ENCODE data around the gene KL.
A peak's percentile ranks its signal among the peaks of the same experiment; 100 is the strongest.

KL gene

GRCh38 chr13:32987462-32987861 is 28.8 kb upstream of the KL start:
- Histone ChIP-seq H3K27me3 (ENCODE audit: insufficient read depth, low read length) (no peaks in the 10 kb centered on the region), H3K4me1 (ENCODE audit: insufficient read depth, low read length) (no peaks in the 10 kb centered on the region), H3K4me3 (ENCODE audit: low read length) (no peak overlapping the region), H3K36me3 (ENCODE audit: insufficient read depth, low read length) (no peaks in the 10 kb centered on the region), H2AFZ (ENCODE audit: low read depth, low read length) (no peak overlapping the region), H3K9me3 (ENCODE audit: low read length) (peaks cover 2% of the 10 kb centered on the region)

GRCh38 chr13:32988608-32989289 is 27.5 kb upstream of the KL start:
- Histone ChIP-seq H3K27me3 (ENCODE audit: insufficient read depth, low read length) (no peaks in the 10 kb centered on the region), H3K4me3 (ENCODE audit: low read length) (no peak overlapping the region), H2AFZ (ENCODE audit: low read depth, low read length) (no peak overlapping the region), H3K9me3 (ENCODE audit: low read length) (peaks cover 2% of the 10 kb centered on the region), H3K36me3 (ENCODE audit: insufficient read depth, low read length) (no peaks in the 10 kb centered on the region), H3K4me1 (ENCODE audit: insufficient read depth, low read length) (no peaks in the 10 kb centered on the region)

GRCh38 chr13:32989290-32989667 is 26.9 kb upstream of the KL start:
- H2AFZ ChIP-seq (ENCODE audit: low read depth, low read length) = no peak overlapping the region
- no peaks in the 10 kb centered on the region for H3K27me3 ChIP-seq (ENCODE audit: insufficient read depth, low read length)
- H3K4me1 ChIP-seq (ENCODE audit: insufficient read depth, low read length) = no peaks in the 10 kb centered on the region
- H3K9me3 ChIP-seq (ENCODE audit: low read length) = peaks cover 2% of the 10 kb centered on the region
- H3K36me3 ChIP-seq (ENCODE audit: insufficient read depth, low read length) = no peaks in the 10 kb centered on the region
- no peak overlapping the region for H3K4me3 ChIP-seq (ENCODE audit: low read length)

GRCh38 chr13:32989942-32990341 is 26.3 kb upstream of the KL start:
- peaks cover 2% of the 10 kb centered on the region for H3K9me3 ChIP-seq (ENCODE audit: low read length)
- no peaks in the 10 kb centered on the region for H3K27me3 ChIP-seq (ENCODE audit: insufficient read depth, low read length)
- H3K4me1 ChIP-seq (ENCODE audit: insufficient read depth, low read length) = no peaks in the 10 kb centered on the region
- H3K36me3 ChIP-seq (ENCODE audit: insufficient read depth, low read length) = no peaks in the 10 kb centered on the region
- no peak overlapping the region for H2AFZ ChIP-seq (ENCODE audit: low read depth, low read length)
- H3K4me3 ChIP-seq (ENCODE audit: low read length) = no peak overlapping the region

GRCh38 chr13:32993145-32993544 is 23.1 kb upstream of the KL start:
- Histone ChIP-seq H3K4me1 (ENCODE audit: insufficient read depth, low read length) (peaks cover 2% of the 10 kb centered on the region), H3K27me3 (ENCODE audit: insufficient read depth, low read length) (no peaks in the 10 kb centered on the region)

GRCh38 chr13:32997399-32997798 is 18.8 kb upstream of the KL start:
- H2AFZ ChIP-seq (ENCODE audit: low read depth, low read length) = no peak overlapping the region
- no peaks in the 10 kb centered on the region for H3K9me3 ChIP-seq (ENCODE audit: low read length)
- H3K36me3 ChIP-seq (ENCODE audit: insufficient read depth, low read length) = no peaks in the 10 kb centered on the region
- H3K27me3 ChIP-seq (ENCODE audit: insufficient read depth, low read length) = no peaks in the 10 kb centered on the region
- no peak overlapping the region for H3K4me3 ChIP-seq (ENCODE audit: low read length)
- peaks cover 9% of the 10 kb centered on the region for H3K4me1 ChIP-seq (ENCODE audit: insufficient read depth, low read length)

More at GRCh38 chr13:32993145-32993544, 23.1 kb upstream of the KL start:
- H2AFZ ChIP-seq (ENCODE audit: low read depth, low read length) = no peak overlapping the region
- H3K4me3 ChIP-seq (ENCODE audit: low read length) = no peak overlapping the region
- H3K9me3 ChIP-seq (ENCODE audit: low read length) = no peaks in the 10 kb centered on the region
- no peaks in the 10 kb centered on the region for H3K36me3 ChIP-seq (ENCODE audit: insufficient read depth, low read length)

- Histone ChIP-seq H3K4me1 (ENCODE audit: insufficient read depth, low read length) (peaks cover 12% of the 10 kb centered on the region), H2AFZ (ENCODE audit: low read depth, low read length) (no peak overlapping the region), H3K4me3 (ENCODE audit: low read length) (no peak overlapping the region), H3K9me3 (ENCODE audit: low read length) (peaks cover 3% of the 10 kb centered on the region), H3K36me3 (ENCODE audit: insufficient read depth, low read length) (no peaks in the 10 kb centered on the region), H3K27me3 (ENCODE audit: insufficient read depth, low read length) (no peaks in the 10 kb centered on the region)
These were observed 17.3 kb upstream of the KL start for GRCh38 chr13:32998966-32999365.

- H2AFZ ChIP-seq (ENCODE audit: low read depth, low read length) = no peak overlapping the region
- H3K27me3 ChIP-seq (ENCODE audit: insufficient read depth, low read length) = no peaks in the 10 kb centered on the region
- peaks cover 3% of the 10 kb centered on the region for H3K9me3 ChIP-seq (ENCODE audit: low read length)
- H3K4me1 ChIP-seq (ENCODE audit: insufficient read depth, low read length) = peaks cover 26% of the 10 kb centered on the region
- H3K36me3 ChIP-seq (ENCODE audit: insufficient read depth, low read length) = no peaks in the 10 kb centered on the region
- no peak overlapping the region for H3K4me3 ChIP-seq (ENCODE audit: low read length)
These were observed 15.9 kb upstream of the KL start for GRCh38 chr13:33000365-33000764.

GRCh38 chr13:33003458-33004019 is 12.7 kb upstream of the KL start:
- H3K4me3 ChIP-seq (ENCODE audit: low read length) = no peak overlapping the region
- no peaks in the 10 kb centered on the region for H3K36me3 ChIP-seq (ENCODE audit: insufficient read depth, low read length)
- H3K9me3 ChIP-seq (ENCODE audit: low read length) = peaks cover 10% of the 10 kb centered on the region
- peak overlapping the region; percentile 17 for H2AFZ ChIP-seq (ENCODE audit: low read depth, low read length)
- H3K27me3 ChIP-seq (ENCODE audit: insufficient read depth, low read length) = no peaks in the 10 kb centered on the region
- peaks cover 39% of the 10 kb centered on the region for H3K4me1 ChIP-seq (ENCODE audit: insufficient read depth, low read length)

GRCh38 chr13:33004511-33004910 is 11.7 kb upstream of the KL start:
- Histone ChIP-seq H3K4me1 (ENCODE audit: insufficient read depth, low read length) (peaks cover 36% of the 10 kb centered on the region), H2AFZ (ENCODE audit: low read depth, low read length) (peak overlapping the region; percentile 17), H3K9me3 (ENCODE audit: low read length) (peaks cover 13% of the 10 kb centered on the region), H3K36me3 (ENCODE audit: insufficient read depth, low read length) (no peaks in the 10 kb centered on the region), H3K27me3 (ENCODE audit: insufficient read depth, low read length) (no peaks in the 10 kb centered on the region), H3K4me3 (ENCODE audit: low read length) (no peak overlapping the region)

- Histone ChIP-seq H3K9me3 (ENCODE audit: low read length) (peaks cover 14% of the 10 kb centered on the region), H3K27me3 (ENCODE audit: insufficient read depth, low read length) (no peaks in the 10 kb centered on the region), H3K4me3 (ENCODE audit: low read length) (no peak overlapping the region), H3K36me3 (ENCODE audit: insufficient read depth, low read length) (no peaks in the 10 kb centered on the region), H2AFZ (ENCODE audit: low read depth, low read length) (no peak overlapping the region), H3K4me1 (ENCODE audit: insufficient read depth, low read length) (peaks cover 36% of the 10 kb centered on the region)
These were observed 10.1 kb upstream of the KL start for GRCh38 chr13:33006134-33006533.

- peak overlapping the region; percentile 14 for H3K4me3 ChIP-seq (ENCODE audit: low read length)
- peaks cover 36% of the 10 kb centered on the region for H3K4me1 ChIP-seq (ENCODE audit: insufficient read depth, low read length)
- peaks cover 14% of the 10 kb centered on the region for H3K9me3 ChIP-seq (ENCODE audit: low read length)
- no peak overlapping the region for H2AFZ ChIP-seq (ENCODE audit: low read depth, low read length)
- no peaks in the 10 kb centered on the region for H3K36me3 ChIP-seq (ENCODE audit: insufficient read depth, low read length)
- no peaks in the 10 kb centered on the region for H3K27me3 ChIP-seq (ENCODE audit: insufficient read depth, low read length)
These were observed 9.6 kb upstream of the KL start for GRCh38 chr13:33006638-33007037.

- Histone ChIP-seq H3K4me1 (ENCODE audit: insufficient read depth, low read length) (peaks cover 36% of the 10 kb centered on the region), H3K27me3 (ENCODE audit: insufficient read depth, low read length) (no peaks in the 10 kb centered on the region), H2AFZ (ENCODE audit: low read depth, low read length) (no peak overlapping the region), H3K4me3 (ENCODE audit: low read length) (no peak overlapping the region), H3K9me3 (ENCODE audit: low read length) (peaks cover 14% of the 10 kb centered on the region), H3K36me3 (ENCODE audit: insufficient read depth, low read length) (no peaks in the 10 kb centered on the region)
These were observed 9.0 kb upstream of the KL start for GRCh38 chr13:33007237-33007636.

GRCh38 chr13:33007950-33008349 is 8.3 kb upstream of the KL start:
- H3K4me3 ChIP-seq (ENCODE audit: low read length) = no peak overlapping the region
- H3K36me3 ChIP-seq (ENCODE audit: insufficient read depth, low read length) = no peaks in the 10 kb centered on the region
- no peaks in the 10 kb centered on the region for H3K27me3 ChIP-seq (ENCODE audit: insufficient read depth, low read length)
- H3K9me3 ChIP-seq (ENCODE audit: low read length) = peaks cover 13% of the 10 kb centered on the region
- H2AFZ ChIP-seq (ENCODE audit: low read depth, low read length) = no peak overlapping the region
- H3K4me1 ChIP-seq (ENCODE audit: insufficient read depth, low read length) = peaks cover 36% of the 10 kb centered on the region
